Cardiac fibroblast (primary cell): Measurements from ENCODE around the gene RNF31.

Source experiments
- DNase-seq, 2 donors: peaks; one replicate each; pipeline versions ENCODE4 v3.0.0 to v3.0.0-alpha.2; 2010; ENCODE audit warnings: low read depth in 2 of 2
- H3K4me3 ChIP-seq, 2 donors: replicated peaks in 1 of 2; 1 replicate in 1 of 2; 2 replicates in 1 of 2; pipeline ENCODE4 v1.5.1; 2011; ENCODE audit warnings: low read depth in 2 of 2, low read length in 2 of 2, mild to moderate bottlenecking in 2 of 2, moderate library complexity in 1 of 2
- TF ChIP-seq, protein P1 (sequence below): IDR thresholded peaks from one replicate; pipeline ENCODE4 v1.5.1; 2011; ENCODE audit warnings: low read depth, mild to moderate bottlenecking, low read length, inconsistent platforms

The RNF31 gene

DNA sequence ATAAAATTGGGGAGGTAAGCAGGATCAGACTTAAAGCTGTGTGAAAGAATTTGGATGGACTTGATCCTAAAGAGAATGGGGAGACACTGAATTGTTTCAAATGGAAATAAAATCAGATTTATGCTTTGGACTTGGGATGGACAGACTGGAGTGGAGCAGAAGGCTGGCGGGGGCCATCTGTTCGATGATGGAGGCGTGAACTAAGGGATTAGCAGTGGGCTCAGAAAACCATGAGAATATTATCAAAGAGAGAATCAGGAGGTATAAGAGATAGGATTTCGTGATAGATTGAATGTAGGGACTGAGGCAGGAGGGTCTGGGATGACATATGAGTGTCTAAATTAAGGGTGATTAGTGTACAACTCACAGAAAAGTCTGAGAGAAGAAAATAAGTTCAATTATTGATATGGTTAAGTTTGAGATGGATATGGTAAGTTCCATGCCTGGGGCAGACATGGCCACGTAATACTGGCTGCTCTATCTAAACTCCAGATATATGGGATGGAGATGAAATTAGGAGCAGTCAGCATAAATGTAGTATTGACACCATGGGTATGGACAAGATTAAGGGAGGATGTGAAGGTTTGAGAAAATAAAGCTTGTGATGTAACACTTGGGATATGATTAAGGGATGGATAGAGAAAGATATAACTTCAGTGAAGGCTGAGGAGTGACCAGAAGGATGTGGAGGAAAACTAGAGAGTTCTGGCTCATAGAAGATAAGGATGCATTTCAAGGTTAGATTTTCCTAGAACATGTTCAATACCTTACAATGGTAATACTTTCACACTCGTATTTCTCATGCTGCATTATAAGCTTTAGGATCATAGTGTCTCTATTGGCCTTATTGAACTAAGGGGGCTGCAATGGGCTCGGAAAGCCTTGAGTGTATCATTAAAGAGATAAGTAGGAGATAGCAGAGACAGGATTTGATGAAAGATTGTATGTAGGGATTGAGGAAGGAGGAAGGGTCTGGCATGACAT lies 57.2 kb downstream of the RNF31 start:
- TF ChIP-seq, protein P1, sequence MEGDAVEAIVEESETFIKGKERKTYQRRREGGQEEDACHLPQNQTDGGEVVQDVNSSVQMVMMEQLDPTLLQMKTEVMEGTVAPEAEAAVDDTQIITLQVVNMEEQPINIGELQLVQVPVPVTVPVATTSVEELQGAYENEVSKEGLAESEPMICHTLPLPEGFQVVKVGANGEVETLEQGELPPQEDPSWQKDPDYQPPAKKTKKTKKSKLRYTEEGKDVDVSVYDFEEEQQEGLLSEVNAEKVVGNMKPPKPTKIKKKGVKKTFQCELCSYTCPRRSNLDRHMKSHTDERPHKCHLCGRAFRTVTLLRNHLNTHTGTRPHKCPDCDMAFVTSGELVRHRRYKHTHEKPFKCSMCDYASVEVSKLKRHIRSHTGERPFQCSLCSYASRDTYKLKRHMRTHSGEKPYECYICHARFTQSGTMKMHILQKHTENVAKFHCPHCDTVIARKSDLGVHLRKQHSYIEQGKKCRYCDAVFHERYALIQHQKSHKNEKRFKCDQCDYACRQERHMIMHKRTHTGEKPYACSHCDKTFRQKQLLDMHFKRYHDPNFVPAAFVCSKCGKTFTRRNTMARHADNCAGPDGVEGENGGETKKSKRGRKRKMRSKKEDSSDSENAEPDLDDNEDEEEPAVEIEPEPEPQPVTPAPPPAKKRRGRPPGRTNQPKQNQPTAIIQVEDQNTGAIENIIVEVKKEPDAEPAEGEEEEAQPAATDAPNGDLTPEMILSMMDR = no peak
- H3K4me3 ChIP-seq = no peak overlapping the region
- DNase-seq = no peak

DNA sequence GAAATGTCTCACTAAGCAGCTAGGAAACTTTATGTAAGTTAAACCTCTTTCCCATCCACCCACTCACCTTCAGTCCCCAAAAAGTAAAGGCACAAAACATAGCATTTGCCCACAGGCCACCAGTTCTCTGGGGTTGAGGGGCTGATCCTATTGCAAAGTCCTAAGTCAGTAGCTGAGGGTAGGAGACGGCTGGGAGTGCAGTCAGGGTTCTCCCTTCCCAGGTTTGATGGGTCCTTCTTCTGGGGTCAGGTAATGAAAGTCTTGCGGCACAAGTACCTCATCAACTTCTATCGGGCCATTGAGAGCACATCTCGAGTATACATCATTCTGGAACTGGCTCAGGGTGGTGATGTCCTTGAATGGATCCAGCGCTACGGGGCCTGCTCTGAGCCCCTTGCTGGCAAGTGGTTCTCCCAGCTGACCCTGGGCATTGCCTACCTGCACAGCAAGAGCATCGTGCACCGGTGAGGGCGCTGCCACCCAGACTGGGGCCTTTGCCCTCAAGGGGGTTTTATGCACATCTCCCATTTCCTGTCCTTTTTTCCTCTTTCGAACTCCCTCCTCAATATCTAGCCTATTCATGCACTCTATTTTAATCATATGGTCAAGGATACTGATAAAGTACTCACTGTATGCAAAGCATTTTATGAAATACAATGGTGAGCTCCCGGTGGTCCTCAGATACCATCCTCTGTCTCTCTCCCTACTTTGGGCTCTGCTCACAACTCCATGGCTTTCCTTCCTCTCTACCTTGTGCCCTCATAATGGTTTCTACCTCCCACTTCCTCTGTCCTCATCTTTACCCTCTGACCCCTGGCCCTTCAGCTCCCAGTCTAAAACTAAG lies 59.2 kb downstream of the RNF31 start:
- TF ChIP-seq, protein P1 = no peak
- no peak for DNase-seq
- H3K4me3 ChIP-seq = no peak overlapping the region

DNA sequence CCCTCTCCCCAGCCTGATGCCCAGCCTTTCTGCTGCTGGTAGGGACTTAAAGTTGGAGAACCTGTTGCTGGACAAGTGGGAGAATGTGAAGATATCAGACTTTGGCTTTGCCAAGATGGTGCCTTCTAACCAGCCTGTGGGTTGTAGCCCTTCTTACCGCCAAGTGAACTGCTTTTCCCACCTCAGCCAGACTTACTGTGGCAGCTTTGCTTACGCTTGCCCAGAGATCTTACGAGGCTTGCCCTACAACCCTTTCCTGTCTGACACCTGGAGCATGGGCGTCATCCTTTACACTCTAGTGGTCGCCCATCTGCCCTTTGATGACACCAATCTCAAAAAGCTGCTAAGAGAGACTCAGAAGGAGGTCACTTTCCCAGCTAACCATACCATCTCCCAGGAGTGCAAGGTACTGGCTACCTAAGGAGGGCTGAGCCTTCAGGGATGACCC lies 59.8 kb downstream of the RNF31 start:
- no peak overlapping the region for H3K4me3 ChIP-seq
- DNase-seq = no peak
- TF ChIP-seq, protein P1 = no peak

DNA sequence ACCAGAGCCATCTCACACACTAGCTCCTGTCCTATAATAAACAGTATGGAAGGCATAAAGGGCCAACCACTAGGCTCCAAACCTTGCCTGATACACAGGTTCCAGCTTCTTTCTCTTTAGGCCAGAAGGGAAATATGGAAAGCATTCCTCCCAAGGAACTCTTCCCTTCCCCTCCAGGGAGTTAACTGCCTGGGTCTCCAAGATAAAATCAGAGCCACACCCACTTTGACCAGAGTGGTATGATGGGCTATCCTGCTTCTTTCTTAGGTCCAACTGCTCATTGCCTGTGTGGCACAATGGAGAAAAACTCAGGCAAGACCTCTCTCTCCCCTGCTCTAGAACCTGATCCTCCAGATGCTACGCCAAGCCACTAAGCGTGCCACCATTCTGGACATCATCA lies 60.3 kb downstream of the RNF31 start:
- H3K4me3 ChIP-seq = no peak overlapping the region
- TF ChIP-seq, protein P1 = no peak
- no peak for DNase-seq
